ENCODE results near the gene IRAK2. TPM values are rescaled to one million over a fixed set of nuclear protein-coding genes. Genes with fewer than 3 reads are reported as not detected.

The IRAK2 gene
- total and polyA plus RNA-seq, 2 donors (not counting 1 experiment from before 2014, with no cell fraction given): 1.5 to 6.6 TPM

DNA sequence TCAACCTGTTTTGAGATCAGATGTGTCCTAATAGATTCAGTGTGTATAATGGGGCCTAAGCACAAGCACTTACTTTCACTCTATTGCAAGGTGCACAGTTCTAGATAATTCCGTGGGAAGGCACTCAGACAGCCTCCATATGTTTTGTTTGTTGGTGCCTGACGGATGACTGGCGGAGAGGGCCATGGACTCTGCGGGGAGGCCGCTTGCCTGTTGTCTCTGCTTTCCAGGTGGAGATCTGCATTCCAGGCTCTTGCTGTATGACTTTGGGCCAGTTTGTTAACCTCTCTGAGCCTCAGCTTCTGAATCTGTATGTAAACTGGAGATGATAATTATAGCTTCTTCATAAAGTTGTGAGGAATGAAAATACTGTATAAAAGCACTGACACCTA is 1.5 kb downstream of the IRAK2 start:
- no peak for DNase-seq (ENCODE audit: low read depth in 2 of 2)
- TF ChIP-seq EZH2 (IDR thresholded peaks at IDR 0.05; ENCODE audit: low read length, missing control alignments): no peak
- no peak for TF ChIP-seq CTCF (conservative IDR thresholded peaks at IDR 0.05 in 1 of 2, IDR thresholded peaks at IDR 0.05 in 1 of 2; ENCODE audit: low read depth in 1 of 2, low read length in 2 of 2)
- Histone ChIP-seq H3K79me2 (ENCODE audit: control insufficient read depth, insufficient read depth, low read length) (no peaks in the 10 kb centered on the region), H3K4me2 (ENCODE audit: extremely low read depth, insufficient read depth, low read length) (no peak overlapping the region), H3K4me1 (ENCODE audit: control insufficient read depth, extremely low read depth, insufficient read depth, low read length) (no peaks in the 10 kb centered on the region), H4K20me1 (ENCODE audit: control insufficient read depth, extremely low read depth, insufficient read depth, low read length) (no peaks in the 10 kb centered on the region), H2AFZ (ENCODE audit: low read length) (no peak overlapping the region), H3K9me3 (ENCODE audit: control insufficient read depth, insufficient read depth, low read depth, low read length) (no peaks in the 10 kb centered on the region), H3K4me3 (replicated peaks in 1 of 4; ENCODE audit: control extremely low read depth in 1 of 4, insufficient read depth in 1 of 4, low read depth in 3 of 4, low read length in 4 of 4) (no peak overlapping the region), H3K27me3 (ENCODE audit: control insufficient read depth, insufficient read depth, low read length) (no peaks in the 10 kb centered on the region), H3K27ac (ENCODE audit: insufficient read depth, low read length) (no peak overlapping the region), H3K9ac (ENCODE audit: insufficient read depth, low read length) (no peak overlapping the region), H3K36me3 (ENCODE audit: control insufficient read depth, insufficient read depth, low read length) (no peaks in the 10 kb centered on the region)

- Histone ChIP-seq H3K4me3 (replicated peaks in 1 of 4; ENCODE audit: control extremely low read depth in 1 of 4, insufficient read depth in 1 of 4, low read depth in 3 of 4, low read length in 4 of 4) (no peak overlapping the region), H3K4me2 (ENCODE audit: extremely low read depth, insufficient read depth, low read length) (no peak overlapping the region), H3K9ac (ENCODE audit: insufficient read depth, low read length) (no peak overlapping the region), H4K20me1 (ENCODE audit: control insufficient read depth, extremely low read depth, insufficient read depth, low read length) (no peaks in the 10 kb centered on the region), H3K27me3 (ENCODE audit: control insufficient read depth, insufficient read depth, low read length) (no peaks in the 10 kb centered on the region), H3K36me3 (ENCODE audit: control insufficient read depth, insufficient read depth, low read length) (no peaks in the 10 kb centered on the region), H2AFZ (ENCODE audit: low read length) (no peak overlapping the region), H3K27ac (ENCODE audit: insufficient read depth, low read length) (no peak overlapping the region), H3K9me3 (ENCODE audit: control insufficient read depth, insufficient read depth, low read depth, low read length) (no peaks in the 10 kb centered on the region), H3K79me2 (ENCODE audit: control insufficient read depth, insufficient read depth, low read length) (no peaks in the 10 kb centered on the region), H3K4me1 (ENCODE audit: control insufficient read depth, extremely low read depth, insufficient read depth, low read length) (peaks cover 6% of the 10 kb centered on the region)
- DNase-seq (ENCODE audit: low read depth in 2 of 2): no peak
- TF ChIP-seq CTCF (conservative IDR thresholded peaks at IDR 0.05 in 1 of 2, IDR thresholded peaks at IDR 0.05 in 1 of 2; ENCODE audit: low read depth in 1 of 2, low read length in 2 of 2) (no peak), EZH2 (IDR thresholded peaks at IDR 0.05; ENCODE audit: low read length, missing control alignments) (no peak)
These were observed 4.3 kb downstream of the IRAK2 start for GRCh38 chr3:10169000-10169496.

- H2AFZ ChIP-seq (ENCODE audit: low read length): no peak overlapping the region
These were observed 6.3 kb downstream of the IRAK2 start for GRCh38 chr3:10170915-10171478.

More at GRCh38 chr3:10170915-10171478, 6.3 kb downstream of the IRAK2 start:
- H3K4me3 ChIP-seq (replicated peaks in 1 of 4; ENCODE audit: control extremely low read depth in 1 of 4, insufficient read depth in 1 of 4, low read depth in 3 of 4, low read length in 4 of 4): no peak overlapping the region
- no peak overlapping the region for H3K4me2 ChIP-seq (ENCODE audit: extremely low read depth, insufficient read depth, low read length)
- H3K9ac ChIP-seq (ENCODE audit: insufficient read depth, low read length): no peak overlapping the region
- no peaks in the 10 kb centered on the region for H3K27me3 ChIP-seq (ENCODE audit: control insufficient read depth, insufficient read depth, low read length)
- TF ChIP-seq EZH2 (IDR thresholded peaks at IDR 0.05; ENCODE audit: low read length, missing control alignments) (no peak), CTCF (conservative IDR thresholded peaks at IDR 0.05 in 1 of 2, IDR thresholded peaks at IDR 0.05 in 1 of 2; ENCODE audit: low read depth in 1 of 2, low read length in 2 of 2) (no peak)
- no peak overlapping the region for H3K27ac ChIP-seq (ENCODE audit: insufficient read depth, low read length)
- H3K9me3 ChIP-seq (ENCODE audit: control insufficient read depth, insufficient read depth, low read depth, low read length): no peaks in the 10 kb centered on the region
- no peaks in the 10 kb centered on the region for H3K36me3 ChIP-seq (ENCODE audit: control insufficient read depth, insufficient read depth, low read length)
- H4K20me1 ChIP-seq (ENCODE audit: control insufficient read depth, extremely low read depth, insufficient read depth, low read length): no peaks in the 10 kb centered on the region
- H3K79me2 ChIP-seq (ENCODE audit: control insufficient read depth, insufficient read depth, low read length): no peaks in the 10 kb centered on the region
- H3K4me1 ChIP-seq (ENCODE audit: control insufficient read depth, extremely low read depth, insufficient read depth, low read length): peaks cover 6% of the 10 kb centered on the region
- peak in 1 of 2 donors; percentile 23 for DNase-seq (ENCODE audit: low read depth in 2 of 2)

All from fibroblast of lung (primary cell).